GM18519 (cell line): ENCODE measurements around the gene MELTF.

ENCODE experiments used
- ATAC-seq: cut with Tn5 transposase; IDR thresholded peaks from one replicate; pipeline ENCODE4 v1.9.1; 2021; ENCODE audit warnings: mild to moderate bottlenecking, moderate library complexity; ENCODE audit not compliant: unreplicated experiment, low FRiP score

Gene MELTF

DNA sequence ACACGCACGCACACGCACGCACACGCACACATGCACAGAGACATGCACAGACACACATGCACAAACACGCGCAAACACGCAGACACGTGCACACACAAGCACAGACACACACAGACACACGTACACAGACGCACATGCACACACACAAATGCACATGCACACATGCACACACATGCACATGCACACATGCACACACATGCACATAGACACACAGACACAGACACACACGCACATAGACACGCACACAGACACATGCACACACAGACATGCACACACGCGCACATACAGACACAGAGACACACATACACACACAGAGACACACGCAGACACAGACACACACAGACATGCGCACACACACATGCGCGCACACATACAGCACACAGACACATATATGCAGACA lies 34.6 kb downstream of the MELTF start:
- no peak for ATAC-seq

DNA sequence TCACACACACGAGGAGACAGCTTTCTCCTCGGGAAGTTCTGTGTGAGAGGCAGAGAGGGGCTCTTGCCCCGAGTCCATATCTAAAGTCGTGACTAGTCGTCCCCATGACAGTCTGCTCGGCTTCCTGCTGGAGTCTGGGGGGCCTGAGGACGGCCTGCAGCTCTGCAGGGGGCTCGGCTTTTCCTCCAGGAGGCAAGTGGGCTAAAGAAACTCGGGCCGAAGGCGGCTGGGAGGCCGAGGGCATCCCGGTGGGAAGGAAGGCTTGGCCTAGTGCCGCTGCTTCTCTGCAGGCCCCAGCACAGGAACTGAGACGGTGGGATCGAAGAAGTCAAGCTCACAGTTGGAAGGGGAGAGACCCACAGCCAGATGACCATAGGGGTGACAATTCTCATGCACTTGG lies 35.6 kb downstream of the MELTF start:
- ATAC-seq = no peak

DNA sequence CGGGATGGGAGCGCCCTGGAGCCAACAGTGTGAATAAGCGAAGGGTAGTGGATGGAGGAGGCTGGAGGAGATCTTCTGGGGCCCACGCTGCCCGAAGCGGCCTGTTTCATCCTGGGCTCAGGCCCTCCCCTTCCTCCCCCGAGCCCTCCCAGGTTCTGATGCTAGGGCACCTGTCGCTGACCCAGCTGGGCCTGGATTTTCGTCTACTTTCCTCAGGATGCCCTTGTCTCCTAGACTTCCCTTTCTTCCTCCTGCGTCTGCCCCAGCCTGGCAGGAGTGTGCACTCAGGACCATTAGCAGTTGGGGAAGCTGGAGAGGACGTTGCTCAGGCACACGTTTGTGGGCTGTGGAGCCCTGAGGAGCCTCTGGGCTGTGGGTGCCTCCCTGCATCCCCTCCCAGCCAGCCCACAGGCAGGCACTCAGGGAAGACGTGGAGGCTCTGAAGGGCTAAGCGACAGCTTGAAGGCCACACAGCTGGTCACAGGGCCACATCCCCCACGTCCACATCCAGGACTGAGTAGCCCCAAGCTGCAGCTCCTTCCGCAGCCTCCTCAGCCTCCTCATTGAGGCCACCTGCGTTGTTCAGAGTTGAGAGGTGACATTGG lies 37.1 kb downstream of the MELTF start:
- no peak for ATAC-seq

DNA sequence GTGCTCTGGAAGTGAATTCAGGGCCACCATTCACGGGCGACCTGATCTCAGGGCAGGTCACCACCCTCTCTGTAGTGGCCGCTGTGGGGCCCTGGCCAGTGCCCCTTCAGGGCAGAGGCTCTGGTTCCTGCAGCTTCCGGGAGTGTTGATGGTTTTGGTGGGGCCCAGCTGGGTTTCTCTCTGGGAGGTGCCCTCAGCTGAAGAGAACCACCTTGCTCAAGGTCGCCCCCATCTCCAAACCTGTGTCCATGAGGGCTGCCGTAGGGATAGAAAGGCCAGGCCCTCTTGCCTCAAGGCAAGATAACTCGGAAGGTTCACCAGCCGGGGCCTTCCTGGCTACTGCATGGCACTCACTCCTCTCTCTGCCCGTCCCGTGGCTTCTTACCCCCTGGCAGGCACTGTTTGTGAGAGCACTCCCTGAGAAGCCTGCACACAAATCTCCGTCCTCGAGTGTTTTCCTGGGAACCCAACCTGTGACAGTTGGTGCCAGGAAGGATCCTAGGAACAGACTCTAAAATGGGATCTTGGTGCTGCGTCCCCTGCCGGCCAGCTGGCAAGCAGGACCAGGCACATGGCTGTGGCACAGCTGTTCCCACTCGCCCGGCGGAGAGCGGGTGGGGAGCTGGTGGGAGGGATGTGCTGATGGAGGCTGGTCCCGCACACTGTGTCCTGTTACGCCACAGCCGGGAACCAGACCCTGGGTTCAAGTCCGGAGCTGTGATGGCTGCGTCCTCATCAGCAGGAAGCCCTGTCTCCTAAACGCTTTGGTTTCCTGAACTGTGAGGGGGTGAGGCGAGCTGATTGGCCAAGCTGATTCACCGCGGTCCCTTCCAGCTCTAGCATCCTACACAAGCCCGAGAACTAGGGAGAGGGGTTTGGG lies 37.8 kb downstream of the MELTF start:
- ATAC-seq = no peak

DNA sequence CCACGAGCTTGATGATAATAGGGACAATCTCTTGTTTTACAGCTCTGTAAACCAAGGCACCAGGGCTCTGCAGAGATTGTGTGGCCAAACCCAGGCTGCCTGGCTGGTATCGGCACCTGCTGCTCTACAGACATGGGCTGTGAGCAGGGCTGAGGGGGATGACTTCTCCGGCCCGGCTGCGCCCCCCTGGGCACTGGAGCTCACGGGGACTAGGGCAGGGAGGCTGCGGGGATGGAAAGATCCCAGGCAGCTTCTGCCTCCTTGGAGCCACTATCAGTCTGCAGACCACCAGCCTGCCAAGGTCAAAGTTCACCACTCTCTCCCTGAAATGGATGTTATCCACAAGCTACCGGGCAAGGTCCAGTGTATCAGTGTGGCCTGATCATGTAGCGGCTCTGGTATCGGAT lies 39.0 kb downstream of the MELTF start:
- no peak for ATAC-seq

DNA sequence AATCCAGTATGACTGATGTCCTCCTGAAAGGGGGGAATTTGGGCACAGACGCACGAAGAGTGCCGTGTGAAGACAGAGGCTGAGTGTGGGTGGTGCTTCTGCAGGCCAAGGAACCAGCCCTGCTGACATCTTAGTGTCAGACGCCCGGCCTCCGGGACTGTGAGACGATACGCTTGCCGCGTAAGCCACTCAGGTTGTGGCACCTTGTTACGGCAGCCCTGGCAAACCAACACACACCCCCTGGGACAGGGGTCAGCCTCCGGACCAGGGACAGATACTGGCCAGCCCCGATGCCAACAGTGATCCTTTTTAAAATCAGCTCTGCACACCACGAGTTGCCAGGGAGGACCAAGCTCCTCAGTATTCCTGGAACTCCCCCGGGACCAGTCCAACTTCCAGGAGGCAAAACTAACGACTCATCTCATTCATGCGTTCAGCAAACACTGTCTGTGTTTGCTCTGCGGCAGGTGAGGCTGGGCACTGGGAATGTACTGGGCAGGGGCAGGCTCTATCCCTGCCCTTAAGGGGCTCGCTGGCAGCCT lies 39.8 kb downstream of the MELTF start:
- ATAC-seq = no peak

DNA sequence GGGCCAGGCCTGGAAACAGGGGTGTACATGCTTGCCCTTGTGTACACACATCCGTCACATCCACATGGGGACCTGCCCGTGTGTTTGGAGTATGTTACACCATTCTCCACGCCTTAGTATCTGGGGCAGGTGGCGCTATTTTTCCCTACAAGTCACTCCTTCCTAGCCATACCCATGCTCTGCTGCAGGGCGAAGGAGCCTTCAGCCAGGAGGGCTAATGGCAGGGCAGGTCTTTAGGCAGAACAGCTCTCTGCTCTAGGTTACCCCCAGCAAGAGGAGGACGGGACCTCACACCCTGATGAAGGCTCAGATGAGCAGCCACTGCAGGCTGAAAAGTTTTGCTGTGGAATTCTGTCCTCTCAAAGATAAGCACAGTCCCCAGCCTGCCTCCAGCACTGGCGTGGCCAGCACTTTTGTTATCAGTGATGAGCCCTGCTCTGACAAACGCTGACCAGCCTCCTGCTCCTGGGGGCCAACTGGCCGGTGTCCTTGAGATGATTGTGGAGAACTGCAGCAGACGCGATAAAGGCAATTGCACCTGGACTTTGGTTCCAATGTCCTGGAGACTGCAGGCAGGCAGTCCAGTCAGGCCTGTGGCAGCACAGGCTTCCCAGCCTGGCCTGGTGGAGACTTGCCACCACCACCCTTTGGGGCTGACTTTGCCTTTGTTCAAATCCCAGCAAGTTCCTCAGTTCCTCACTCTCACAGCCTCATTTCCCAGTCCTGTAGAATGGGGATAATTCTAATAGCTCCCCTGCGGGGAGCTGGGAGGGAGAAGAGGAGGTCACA lies 41.2 kb downstream of the MELTF start:
- no peak for ATAC-seq

DNA sequence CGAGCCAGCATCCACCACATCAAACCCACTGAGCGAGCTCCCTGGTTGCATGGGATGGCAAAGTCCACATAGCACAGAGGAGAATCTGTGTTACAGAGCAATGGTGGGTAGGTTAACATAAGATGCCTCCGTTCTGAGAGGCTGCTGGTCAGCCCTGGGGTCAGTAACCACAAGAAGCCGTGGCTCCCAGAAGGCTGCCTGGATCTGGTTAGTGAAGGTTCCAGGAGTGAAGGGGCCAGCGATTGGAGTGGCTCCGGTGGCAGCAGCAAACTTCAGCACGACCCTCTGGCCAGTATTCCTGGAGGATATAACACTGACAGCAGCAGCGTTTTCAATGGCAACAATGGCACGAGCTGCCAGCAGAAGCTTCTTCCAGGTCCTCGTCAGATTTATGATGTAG lies 42.6 kb downstream of the MELTF start:
- ATAC-seq = no peak

DNA sequence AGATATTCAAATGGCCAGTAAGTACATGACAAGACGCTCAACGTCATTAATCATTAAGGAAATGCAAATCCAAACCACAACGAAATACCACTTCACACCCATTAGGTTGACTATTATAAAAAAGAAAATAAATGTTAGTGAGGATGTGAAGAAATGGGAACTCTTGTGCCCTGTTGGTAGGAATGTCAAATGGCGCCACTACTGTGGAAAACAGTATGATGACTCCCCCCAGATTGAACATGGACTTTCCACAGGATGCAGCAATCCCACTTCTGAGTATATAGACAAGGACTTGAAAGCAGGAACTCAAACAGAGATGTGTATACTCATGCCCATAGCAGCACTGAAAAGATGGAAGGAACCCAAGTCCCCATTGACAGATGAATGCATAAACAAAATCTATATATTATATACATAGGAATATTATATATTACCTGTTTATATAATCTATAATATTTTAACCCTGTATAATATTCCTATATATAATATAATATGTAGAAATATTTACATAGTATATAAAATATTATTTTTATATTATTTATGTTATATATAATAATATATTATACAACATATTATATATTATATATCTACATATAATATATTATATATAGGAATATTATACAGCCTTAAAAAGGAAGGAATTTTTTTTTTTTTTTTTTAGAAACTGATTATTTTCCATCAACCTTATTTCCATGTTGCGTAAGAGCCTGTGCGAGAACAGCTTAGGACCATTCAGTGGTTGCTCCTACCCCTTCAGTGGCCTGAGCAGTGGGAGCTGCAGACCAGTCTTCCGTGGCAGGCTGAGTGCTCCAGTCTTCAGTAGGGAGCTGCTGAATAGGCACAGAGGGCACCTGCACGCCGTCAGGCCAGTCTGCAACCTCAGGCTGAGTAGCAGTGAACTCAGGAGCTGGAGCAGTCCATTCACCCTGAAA lies 43.4 kb downstream of the MELTF start:
- no peak for ATAC-seq

DNA sequence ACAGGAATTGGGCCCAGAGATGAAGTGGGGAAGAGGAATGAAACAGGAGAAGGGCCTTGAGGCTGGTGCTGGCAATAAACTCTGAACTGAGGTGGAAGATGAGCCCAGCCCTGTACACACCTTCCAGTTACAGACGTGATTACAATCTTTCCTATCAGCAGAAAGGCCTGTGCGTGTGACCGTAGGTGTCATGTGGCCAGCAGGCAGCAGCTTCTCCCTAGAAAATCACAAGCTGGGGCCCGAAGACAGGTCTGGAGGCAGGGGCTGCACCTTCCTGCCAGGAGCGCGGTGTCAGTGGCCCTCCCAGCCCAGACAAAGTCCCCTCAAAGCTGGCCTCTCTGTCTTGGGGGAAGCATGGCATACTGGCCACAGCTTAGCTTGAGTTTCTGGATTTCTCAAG lies 44.3 kb downstream of the MELTF start:
- no peak for ATAC-seq

DNA sequence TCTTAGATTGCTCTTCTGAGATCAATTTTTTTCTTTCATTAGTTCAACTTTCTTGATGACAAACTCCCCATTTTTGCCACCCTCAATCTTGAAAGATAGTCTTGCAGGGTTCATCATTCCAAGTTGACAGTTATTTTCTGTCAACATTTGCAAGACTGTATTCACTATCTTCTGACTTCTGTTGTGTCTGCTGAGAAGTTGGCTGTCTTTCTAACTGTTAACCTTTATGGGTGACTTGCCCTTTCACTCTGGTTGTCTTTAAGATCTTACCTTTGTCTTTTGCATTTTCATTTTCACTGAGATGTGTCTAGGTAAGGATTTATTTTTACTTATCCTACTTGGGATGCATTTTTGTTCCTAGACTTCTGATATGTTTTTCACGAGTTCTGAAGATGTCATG lies 46.4 kb downstream of the MELTF start:
- ATAC-seq = no peak

DNA sequence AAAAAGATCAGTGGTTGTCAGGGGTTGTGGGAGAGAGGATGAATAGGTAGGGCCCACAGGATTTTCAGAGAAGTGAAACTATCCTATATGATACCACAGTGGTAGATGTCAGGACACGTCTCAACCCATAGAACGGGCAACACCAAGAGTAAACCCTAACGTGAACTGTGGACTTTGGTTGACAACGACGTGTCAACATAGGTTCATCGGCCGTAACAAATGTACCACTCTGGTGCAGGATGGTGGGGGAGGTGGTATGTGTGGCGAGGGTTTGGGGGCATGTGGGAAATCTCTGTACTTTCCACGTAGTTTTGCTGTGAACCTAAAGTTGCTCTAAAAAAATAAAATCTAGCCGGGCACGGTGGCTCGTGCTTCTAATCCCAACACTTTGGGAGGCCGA lies 48.0 kb downstream of the MELTF start:
- ATAC-seq = no peak

DNA sequence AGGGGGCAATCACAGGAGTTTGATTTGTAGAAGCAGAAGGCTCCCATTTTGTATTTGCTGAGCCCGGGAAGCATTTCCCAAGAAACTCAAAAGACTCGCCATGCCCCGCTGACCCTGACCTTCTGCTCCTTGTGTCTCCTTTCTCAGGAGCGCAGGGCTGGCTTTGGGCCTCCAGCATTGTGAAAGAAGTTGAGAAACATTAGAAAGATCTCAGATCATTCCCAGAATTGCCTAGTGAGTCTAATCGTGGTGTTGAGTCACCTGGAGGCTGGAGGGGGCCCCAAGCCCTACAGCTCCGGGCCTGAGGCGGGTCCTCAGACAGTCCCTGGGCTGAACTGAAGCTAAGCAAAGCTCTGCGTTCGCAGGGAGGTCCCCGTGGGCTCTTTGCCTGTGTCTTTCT lies 50.1 kb downstream of the MELTF start:
- ATAC-seq = no peak

DNA sequence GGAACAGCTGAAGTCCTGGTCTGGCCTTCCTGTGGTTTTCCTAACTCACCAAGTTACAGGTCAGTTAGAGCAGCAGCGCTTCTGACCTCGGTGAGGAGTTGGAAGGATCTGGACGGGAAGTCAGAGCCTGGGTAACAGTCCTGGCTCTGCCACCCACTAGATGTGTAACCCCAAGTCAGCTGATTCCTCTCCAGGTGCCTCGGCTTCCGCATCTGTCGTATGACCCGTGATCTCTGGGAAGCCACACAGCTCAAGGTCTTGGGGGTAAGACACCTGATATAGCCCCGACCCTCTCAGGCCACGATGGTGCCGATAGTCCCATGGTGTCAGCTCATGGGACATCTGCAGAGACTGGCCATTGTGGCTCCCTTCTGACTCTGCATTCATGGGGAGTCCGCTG lies 52.7 kb downstream of the MELTF start:
- no peak for ATAC-seq

DNA sequence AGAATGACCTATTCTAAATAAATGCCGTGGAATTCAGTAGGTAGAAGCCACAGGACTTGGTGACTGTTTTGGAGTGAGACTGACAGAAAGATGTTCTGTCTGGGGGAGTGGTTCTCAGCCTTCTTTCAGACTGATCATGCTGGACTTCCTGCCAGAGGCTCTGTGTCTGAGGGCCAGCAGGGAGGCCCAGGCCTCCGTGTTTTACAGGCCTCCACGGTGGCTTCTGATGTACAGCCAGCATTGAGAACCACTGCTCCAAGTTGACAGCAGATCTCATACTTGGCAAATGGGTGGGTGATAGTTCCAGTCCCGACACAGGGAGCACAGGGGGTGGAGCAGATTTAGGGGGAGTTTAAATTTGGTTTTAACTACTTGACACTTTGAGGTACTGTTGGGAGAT lies 54.3 kb downstream of the MELTF start:
- no peak for ATAC-seq

DNA sequence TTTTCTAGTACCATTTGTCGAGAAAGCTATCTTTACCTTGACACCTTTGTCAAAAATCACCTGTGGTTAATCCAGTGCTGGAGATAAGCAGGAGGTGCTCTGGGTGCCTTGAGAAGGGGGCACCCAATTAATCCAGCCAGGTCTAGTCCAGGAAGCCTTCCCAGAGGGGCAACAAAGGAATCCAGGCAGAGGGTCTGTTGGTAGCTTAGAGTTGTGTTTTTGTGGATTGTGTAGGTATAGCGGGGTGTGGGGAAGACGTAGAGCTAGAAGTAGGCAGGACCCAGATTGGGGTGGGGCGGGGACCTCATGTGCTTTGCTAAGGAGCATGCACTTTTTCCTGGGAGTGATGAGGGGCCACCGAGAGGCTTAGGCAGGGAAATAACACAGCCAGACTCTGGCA lies 55.0 kb downstream of the MELTF start:
- ATAC-seq = no peak

DNA sequence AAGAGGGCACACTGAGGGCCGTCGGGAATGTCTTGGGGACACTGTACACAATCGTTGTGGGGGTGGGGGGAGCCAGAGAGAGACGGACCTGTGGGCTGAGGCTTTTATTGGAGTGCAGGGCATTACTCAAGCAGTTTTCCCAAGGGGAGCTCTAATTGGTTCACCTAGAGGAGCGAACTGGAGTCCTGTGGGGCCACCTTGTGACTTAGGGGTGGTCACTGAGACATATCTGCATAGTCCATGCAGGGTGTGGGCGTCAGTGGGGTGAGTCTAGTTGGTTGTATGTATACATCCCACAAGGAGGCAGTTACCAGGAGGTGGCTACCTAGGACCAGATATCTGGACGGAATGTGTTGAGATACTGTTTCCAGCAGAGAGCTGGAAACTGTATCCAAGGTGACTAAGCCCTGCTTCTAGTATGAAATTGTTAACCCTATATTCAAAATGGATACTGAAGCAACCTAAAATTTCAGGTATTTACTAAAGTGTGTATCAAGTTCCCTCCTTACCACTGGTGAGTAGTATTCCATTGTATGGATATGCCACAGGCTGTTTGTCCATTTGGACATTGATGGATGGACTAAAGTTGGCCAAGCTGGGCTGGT lies 58.4 kb downstream of the MELTF start:
- ATAC-seq = no peak

DNA sequence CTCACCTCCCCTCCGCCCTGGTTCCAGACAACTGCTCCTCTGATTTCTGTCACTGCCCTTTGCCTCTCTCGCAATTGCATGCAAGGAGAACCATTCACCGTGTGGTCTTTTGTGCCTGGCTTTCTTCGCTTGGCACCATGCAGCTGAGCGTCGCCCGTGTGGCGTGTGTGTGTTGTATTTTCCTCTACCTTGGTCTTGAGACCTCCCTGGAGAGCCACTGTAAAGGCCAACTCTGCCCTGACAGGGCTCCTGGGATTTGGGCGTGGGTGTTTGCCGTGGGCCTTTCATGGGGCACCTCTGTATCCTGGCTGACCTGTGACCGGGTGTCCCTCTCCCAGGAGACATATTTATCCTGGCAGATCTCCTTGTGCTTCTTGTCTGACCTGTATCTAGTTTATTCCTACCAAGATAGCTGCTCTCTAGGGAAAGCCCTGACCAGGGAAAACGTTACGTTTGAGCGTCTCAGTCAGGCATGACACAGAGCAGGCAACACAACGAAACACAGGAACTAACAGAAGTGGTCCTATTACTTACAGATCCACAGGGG lies 59.0 kb downstream of the MELTF start:
- no peak for ATAC-seq
